NB4 (cell line): ENCODE measurements around the gene INMT.

Source experiments
- CTCF ChIP-seq: IDR thresholded peaks from one replicate; pipeline ENCODE4 v1.5.1; 2012; ENCODE audit warnings: low read depth, low read length
- POLR2A ChIP-seq: IDR thresholded peaks from 2 replicates; pipeline ENCODE4 v1.6.1; 2011; ENCODE audit warnings: mild to moderate bottlenecking; ENCODE audit not compliant: insufficient read length; ENCODE audit errors: extremely low read depth

GRCh38 chr7:30735631-30736030, 16.3 kb upstream of the INMT start:
- TF ChIP-seq CTCF, result no peak
- no peak for TF ChIP-seq POLR2A
